NCI-H2029 (cell line): ENCODE measurements around the gene EDC4.

Source experiments
- DNase-seq: peaks from one replicate; lab custom pipeline; 2025; lab: John Stamatoyannopoulos, UW

EDC4 gene

DNA sequence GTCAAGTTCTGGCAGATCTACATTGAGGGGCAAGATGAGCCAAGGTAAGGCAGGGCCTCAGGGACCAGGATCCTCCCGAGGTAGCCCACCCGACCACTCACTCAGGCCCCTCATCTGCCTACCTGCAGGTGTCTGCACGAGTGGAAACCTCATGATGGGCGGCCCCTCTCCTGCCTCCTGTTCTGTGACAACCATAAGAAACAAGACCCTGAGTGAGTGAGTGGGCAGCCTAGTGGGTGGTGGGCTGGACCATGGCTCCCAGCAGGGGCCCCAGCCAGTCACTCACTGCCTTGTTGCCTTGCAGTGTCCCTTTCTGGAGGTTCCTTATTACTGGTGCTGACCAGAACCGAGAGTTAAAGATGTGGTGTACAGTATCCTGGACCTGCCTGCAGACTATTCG lies 5.4 kb downstream of the EDC4 start:
- DNase-seq: no peak

DNA sequence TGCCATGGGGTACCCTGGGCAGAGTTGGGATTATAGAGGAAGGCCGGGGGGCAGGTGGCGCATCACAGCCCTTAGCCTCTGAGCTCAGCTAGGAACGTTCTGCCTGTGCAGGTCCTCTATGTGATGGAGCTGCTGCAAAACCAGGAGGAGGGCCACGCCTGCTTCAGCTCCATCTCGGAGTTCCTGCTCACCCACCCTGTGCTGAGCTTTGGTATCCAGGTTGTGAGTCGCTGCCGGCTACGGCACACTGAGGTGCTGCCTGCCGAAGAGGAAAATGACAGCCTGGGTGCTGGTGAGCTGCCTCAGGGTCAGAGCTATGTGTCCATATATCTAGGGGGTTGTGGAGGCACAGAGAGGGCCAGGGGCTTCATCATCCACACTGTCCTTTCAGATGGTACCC lies 6.0 kb downstream of the EDC4 start:
- DNase-seq: no peak

DNA sequence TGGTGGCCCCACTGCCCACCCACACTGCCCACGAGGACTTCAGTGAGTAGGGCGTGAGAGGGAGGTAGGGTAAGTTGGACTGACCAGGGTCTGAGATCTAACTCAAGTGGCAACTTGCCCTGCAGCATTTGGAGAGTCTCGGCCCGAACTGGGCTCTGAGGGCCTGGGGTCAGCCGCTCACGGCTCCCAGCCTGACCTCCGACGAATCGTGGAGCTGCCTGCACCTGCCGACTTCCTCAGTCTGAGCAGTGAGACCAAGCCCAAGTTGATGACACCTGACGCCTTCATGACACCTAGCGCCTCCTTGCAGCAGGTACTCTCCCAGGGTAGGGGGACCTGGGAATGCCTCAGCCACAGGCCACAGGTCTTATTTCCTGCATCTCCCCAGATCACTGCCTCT lies 6.6 kb downstream of the EDC4 start:
- DNase-seq: no peak

GRCh38 chr16:67879936-67880335 lies 7.1 kb downstream of the EDC4 start:
- DNase-seq: no peak

GRCh38 chr16:67880584-67880983 lies 7.7 kb downstream of the EDC4 start:
- DNase-seq: no peak

- no peak for DNase-seq
Measured at GRCh38 chr16:67881621-67882161, 8.8 kb downstream of the EDC4 start.

GRCh38 chr16:67882374-67883145 lies 9.7 kb downstream of the EDC4 start:
- DNase-seq: no peak

- DNase-seq: no peak
Measured at GRCh38 chr16:67883146-67883871, 10.5 kb downstream of the EDC4 start.

GRCh38 chr16:67883872-67884261 lies 11.0 kb downstream of the EDC4 start:
- DNase-seq: peak; percentile 37

DNA sequence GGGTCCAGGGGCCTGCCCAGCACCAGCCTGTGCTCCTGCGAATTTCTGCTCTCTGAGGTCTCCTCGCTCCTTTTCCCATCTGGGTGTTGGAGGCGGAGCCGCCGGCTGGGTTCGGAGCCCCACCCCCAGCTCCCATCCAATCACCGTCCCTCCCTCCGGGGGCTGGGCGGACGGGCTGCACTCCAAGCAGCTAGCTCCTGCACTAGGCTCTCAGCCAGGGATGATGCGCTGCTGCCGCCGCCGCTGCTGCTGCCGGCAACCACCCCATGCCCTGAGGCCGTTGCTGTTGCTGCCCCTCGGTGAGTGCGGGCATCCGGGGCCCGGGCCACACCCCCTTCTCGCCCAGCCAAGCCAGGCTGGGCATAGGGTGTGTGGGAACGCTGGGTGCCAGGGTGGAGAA lies 11.8 kb downstream of the EDC4 start, which contains the start of gene NRN1L:
NRN1L (plus strand) TSS at position 202 of the 400 bp plus-strand sequence; CDS start at position 221, 19 bp downstream.
- DNase-seq: peak; percentile 64

DNA sequence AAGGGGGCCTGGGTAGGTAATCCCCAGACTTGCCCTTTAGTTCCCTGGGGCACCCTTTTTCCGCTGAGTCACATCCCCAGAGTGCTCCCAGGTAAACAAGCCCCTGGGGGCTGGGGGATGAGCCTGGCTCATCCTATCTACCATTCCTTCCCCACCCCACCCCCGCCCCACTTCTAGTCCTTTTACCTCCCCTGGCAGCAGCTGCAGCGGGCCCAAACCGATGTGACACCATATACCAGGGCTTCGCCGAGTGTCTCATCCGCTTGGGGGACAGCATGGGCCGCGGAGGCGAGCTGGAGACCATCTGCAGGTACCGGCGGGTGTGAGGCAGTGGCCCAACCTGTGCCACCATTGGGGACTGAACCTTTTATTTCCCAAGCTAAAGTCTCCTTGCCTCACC lies 12.7 kb downstream of the EDC4 start:
- no peak for DNase-seq

DNA sequence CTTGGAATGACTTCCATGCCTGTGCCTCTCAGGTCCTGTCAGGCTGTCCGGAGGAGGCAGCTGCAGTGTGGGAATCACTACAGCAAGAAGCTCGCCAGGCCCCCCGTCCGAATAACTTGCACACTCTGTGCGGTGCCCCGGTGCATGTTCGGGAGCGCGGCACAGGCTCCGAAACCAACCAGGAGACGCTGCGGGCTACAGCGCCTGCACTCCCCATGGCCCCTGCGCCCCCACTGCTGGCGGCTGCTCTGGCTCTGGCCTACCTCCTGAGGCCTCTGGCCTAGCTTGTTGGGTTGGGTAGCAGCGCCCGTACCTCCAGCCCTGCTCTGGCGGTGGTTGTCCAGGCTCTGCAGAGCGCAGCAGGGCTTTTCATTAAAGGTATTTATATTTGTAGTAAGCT lies 13.1 kb downstream of the EDC4 start:
- no peak for DNase-seq

- no peak for DNase-seq
Measured at GRCh38 chr16:67886387-67886786, 13.5 kb downstream of the EDC4 start.

- no peak for DNase-seq
Measured at GRCh38 chr16:67888331-67888730, 15.5 kb downstream of the EDC4 start.

DNA sequence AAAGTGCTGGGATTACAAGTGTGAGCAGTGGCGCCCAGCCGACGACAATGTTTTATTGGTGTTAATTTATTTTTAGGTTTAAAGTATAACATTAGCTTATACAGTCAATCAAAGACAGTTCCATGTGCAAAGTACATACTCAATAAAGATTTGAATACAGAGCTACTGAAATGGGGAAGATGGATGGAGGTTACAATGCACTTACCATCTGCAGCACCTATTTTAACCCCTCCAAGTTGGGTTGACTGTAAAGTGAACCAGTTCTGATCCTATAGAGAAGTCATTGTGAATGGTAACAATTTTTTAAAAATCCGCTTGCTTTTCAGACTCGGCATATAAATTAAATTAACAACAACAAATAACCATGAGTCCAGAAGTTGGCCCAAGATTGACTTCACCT lies 19.5 kb downstream of the EDC4 start:
- DNase-seq: no peak

- peak; percentile 85 for DNase-seq
Measured at GRCh38 chr16:67892899-67893742, 20.3 kb downstream of the EDC4 start, which contains the start of gene PSKH1. Gene PSKH1 (plus strand): TSS chr16:67893254. CDS start chr16:67908750, 15,496 bp downstream.

- DNase-seq: no peak
Measured at GRCh38 chr16:67893743-67894399, 21.0 kb downstream of the EDC4 start.

DNA sequence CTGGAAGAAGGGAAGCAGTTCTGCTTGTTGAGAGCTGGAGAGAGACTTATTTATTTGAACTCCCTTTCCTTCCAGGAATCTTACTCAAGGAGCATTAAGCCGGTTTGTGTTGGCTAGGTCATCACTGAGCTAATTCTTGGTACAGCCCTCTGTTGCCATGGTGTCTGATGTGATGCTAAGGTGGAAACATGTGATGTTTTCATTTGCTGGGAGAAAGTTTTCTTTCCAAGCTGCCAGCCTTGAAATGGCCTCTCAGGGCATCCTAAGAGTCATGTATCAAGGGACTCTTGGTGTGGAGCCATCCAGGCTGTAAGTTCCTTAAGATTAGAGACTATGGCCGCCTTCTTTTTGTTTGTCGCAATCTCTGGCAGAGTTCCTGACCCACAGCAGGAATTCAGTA lies 24.4 kb downstream of the EDC4 start:
- DNase-seq: no peak

- no peak for DNase-seq
Measured at GRCh38 chr16:67901734-67902133, 28.9 kb downstream of the EDC4 start.

GRCh38 chr16:67902831-67903230 lies 30.0 kb downstream of the EDC4 start:
- no peak for DNase-seq

GRCh38 chr16:67907397-67908180 lies 34.7 kb downstream of the EDC4 start:
- no peak for DNase-seq
